ENCODE results near the gene FANK1.
A peak's percentile ranks its signal among the peaks of the same experiment; 100 is the strongest.
"Not testable (repeated sequence)": the region's sequence is repeated elsewhere in the genome, so short reads cannot be mapped to it uniquely, and the experiment has no call there.

FANK1 gene

DNA sequence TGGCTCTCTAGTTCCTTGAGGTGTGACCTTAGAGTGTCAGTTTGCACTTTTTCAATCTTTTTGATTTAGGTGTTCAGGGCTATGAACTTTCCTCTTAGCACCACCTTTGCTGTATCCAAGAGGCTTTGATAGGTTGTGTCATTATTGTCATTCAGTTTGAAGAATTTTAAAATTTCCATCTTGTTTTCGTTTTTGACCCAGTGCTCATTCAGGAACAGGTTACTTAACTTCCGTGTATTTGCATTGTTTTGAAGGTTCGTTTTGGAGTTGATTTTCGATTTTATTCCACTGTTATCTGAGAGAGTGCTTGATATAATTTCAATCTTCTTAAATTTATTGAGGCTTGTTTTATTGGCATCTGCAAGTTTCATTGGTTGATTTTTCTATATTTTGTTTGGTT is 37.3 kb downstream of the FANK1 start:
- no peak for DNase-seq

DNA sequence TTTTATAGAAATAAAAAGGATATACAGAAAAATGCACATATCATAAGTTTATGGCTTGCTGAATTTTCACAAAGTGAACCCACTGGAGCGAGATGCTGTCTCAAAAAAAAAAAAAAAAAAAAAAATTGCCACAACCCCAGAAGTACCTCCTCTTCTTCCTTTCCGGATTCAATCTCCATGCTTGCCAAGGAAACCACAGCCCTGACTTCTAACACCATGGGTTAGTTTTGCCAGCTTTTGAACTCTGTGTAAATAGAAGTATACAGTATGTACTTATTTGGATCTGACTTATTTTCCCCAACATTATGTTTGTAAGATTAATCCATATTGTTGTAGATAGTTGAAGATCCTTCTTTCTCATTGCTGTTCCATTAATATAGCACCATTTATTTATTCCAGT is 40.0 kb downstream of the FANK1 start:
- no peak for DNase-seq

DNA sequence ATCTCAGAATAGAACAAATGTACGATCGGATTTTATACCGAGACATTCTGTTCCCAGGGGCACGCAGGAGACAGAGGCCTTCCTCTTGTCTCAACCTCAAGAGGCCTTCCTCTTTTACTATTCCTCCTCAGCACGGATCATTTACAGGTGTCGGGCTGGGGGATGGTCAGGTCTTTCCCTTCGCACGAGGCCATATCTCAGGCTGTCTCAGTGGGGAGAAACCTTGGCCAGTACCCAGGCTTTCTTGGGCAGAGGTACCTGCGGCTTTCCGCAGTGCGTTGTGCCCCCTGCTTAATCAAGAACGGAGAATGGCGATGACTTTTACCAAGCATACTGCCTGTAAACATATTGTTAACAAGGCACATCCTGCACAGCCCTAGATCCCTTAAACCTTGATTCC is 44.2 kb downstream of the FANK1 start:
- DNase-seq = no peak

DNA sequence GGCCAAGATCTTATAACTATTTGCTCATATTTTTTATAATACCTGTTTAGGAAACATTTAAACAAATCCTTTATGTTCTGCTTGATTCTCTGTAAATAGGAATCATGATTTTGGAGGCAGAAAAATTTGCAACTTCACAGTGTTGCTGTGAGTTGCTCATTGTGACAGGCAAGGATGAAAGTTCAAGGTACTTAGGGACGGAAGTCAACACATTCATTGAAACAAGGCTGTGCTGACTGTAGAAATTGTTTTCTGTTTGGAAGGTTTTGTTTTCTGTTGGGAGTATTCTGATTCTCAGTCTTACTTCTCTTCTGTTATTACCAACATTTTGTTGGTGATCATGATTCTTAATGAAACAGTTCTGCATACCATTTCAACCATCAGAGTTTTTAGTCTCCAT is 54.9 kb downstream of the FANK1 start:
- no peak for DNase-seq

DNA sequence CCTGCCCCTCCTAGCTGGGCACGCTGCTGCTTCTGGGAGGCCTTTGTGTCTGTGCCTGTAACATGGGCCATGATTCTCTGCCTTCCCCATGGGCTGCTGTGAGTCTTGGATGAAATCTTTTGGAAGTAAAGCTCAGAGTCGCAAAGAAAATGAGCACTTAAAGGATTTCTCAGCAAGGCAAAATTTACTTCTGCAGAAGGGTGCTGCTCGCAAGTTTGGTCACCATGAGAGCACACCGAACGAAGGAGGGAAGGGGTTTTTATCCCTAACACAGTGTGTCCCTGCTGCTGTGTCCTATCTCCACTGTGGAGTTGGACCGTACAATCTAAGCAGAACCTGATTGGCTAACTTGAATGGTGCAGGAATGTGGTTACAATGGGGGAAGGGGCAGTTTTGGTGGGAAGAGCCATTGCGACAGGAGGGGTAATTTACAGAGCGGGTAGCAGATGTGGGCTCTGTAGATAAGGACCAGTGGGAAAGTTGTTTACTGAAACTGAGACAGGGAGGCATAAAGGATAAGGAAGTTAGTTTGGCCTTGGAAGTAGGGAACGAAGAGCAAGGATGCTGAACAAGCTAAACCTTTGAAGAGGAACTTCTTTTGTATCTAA is 57.5 kb downstream of the FANK1 start:
- DNase-seq = no peak

DNA sequence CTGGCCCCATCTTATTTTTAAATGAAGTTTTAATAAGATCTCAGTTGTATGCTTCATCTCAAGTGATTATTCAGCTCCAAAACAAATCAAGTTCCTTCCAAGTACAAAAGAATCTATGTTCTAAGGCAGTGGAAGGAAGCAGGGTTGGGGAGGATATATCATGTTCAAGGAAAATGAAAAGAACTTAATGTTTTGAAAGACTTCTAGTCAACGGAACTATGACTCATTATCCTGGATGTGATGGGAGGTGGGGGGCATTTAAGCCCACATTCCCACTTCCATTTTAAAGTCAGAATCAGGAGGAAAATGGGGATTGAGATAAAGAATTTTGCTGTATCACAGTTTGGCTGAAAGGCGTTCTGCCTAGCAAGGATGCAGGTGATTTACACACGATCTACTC is 59.4 kb downstream of the FANK1 start:
- DNase-seq = no peak

DNA sequence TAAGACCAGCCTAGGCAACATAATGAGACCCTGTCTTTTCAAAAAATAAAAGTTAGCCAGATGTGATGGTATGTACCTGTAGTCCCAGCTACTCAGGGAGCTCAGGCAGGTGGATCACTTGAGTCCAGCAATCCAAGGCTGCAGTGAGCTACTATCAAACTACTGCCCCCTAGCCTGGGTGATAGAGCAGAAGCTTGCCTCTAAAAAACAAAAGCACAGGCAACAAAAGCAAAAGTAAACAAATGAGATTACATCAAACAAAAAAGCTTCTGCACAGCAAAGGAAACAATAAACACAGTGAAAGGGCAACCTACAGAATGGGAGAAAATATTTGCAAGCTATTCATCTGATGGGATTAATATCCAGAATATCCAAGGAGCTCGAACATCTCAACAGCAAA is 65.4 kb downstream of the FANK1 start:
- DNase-seq = no peak

DNA sequence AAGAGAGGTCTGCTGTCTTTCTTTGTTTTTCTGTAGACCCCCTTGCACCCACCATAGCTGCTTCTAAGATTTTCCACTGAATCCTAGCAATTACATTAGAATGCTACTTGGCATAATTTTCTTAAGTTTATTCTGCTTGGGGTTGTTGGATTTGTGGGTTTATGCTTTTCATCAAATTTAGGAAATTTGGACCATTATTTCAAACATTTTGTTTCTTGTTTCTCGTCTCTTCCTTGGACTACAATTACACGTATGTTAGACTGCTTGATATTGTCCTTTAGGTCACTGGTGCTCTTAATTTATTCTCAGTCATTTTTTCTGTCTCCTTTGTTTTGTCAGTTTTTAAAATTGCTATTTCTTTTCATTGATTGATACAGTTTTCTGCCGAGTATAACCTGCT is 65.8 kb downstream of the FANK1 start:
- DNase-seq = no peak

DNA sequence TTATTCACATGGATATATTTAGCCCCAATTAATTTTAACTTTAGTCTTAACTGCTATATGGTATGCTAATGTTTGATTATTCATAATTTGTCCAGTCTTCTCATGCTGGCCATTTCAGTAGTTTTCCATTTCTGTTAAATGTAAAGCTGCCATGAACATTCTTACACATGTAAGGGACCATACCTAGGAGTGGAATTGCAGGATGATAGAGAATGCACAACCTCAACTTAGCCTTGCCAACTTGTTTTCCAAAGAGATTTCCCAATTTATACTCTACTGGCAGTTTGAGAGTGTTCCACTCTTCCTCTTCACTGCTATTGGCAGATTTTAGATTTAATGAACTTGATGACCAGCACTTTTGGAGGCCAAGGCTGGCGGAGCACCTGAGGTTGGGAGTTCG is 68.2 kb downstream of the FANK1 start:
- DNase-seq = no peak

DNA sequence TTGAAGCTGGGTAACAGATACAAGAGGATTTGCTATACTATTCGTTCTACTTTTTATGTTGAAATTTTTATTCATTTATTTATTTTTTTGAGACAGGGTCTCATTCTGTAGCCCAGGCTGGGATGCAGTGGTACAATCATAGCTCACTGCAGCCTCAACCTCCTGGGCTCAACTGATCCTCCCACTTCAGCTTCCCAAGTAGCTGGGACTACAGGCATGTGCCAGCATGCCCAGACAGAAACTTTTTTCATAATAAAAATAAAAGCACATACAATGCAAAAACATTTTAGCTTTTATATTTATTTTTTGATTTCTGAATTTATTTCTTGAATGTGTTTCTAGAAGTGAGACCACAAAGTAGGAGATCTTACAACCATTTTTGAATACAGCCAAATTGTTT is 71.2 kb downstream of the FANK1 start:
- no peak for DNase-seq

DNA sequence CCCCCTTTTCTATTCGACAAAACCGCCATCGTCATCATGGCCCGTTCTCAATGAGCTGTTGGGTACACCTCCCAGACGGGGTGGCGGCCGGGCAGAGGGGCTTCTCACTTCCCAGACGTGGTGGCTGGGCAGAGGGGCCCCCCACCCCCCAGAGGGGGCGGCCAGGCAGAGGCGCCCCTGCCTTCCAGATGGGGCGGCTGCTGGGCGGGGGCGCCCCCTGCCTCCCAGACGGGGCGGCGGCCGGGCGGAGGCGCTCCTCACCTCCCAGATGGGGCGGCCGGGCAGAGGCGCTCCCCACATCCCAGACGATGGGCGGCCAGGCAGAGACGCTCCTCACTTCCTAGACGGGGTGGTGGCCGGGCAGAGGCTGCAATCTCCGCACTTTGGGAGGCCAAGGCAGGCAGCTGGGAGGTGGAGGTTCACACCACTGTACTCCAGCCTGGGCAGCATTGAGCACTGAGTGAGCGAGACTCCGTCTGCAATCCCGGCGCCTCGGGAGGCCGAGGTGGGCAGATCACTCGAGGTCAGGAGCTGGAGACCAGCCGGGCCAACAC is 73.8 kb downstream of the FANK1 start:
- DNase-seq = not testable (repeated sequence)

DNA sequence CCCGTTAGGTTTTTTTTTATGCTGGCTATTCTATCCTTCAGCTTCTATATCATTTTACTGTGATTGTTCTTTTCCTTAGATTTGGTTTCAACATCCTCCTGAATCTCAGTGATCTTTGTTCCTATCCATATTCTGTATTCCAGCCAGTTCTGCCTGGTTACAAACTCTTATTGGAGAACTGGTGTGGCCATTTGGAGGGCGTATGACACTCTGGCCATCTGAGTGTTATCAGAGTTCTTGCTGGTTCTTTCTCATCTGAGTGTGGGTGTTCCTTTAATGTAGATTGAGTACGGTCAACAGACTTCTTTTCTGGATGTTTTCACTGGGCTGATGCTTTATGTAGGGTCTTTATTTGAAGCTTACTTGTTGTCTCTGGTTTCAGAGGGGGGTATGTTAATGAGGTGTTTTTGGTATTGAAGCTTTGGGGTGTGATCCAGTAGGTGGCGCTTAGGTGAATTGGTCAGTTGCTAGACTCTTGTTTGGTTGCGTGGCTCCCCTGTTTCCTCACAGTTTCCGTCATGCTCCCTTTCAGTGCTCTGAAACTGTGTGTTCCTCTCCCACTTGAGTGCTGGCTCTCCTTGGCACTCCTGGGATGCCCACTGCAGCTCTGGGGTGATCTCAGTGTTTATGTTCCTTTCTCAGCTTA is 80.7 kb downstream of the FANK1 start:
- DNase-seq = no peak

DNA sequence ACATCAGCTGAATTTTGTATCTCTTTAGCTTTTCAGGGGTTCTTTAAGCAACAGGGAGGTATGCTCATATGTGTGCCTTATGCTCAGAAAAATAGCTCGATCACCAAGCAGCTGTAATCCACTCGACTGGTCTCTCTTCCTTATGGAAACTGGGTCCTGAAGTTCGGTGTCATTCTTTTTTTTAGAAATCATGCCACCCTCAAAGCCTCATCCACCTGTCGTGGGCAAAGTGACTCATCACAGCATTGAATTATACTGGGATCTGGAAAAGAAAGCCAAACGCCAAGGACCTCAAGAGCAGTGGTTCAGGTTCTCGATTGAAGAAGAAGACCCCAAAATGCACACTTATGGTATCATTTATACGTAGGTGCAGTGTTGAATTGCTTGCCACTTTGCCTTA is 83.6 kb downstream of the FANK1 start:
- DNase-seq = no peak

DNA sequence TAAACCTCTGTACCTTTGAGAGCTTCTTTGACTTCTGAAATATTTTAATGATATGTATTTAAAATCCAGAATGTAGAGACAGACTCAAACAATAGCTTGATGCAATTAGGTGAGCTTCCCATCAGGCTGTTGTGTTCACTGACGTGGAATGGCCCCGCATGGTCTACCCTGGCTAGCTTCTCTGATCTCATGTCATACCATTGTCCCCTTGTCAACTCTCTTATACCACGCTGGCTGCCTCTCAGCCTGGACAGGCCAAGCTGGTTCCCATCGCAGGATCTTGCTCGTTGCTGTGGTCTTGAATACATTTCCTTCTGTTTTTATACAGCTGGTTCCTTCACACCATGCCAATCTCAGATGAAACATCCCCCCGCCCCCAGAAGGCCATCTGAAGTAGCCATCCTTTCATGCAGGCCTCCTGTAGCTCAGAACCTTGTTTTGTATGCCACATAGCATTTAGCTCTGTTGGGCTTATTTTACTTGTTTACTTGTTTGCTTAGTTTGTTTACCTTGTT is 84.2 kb downstream of the FANK1 start:
- DNase-seq = no peak

DNA sequence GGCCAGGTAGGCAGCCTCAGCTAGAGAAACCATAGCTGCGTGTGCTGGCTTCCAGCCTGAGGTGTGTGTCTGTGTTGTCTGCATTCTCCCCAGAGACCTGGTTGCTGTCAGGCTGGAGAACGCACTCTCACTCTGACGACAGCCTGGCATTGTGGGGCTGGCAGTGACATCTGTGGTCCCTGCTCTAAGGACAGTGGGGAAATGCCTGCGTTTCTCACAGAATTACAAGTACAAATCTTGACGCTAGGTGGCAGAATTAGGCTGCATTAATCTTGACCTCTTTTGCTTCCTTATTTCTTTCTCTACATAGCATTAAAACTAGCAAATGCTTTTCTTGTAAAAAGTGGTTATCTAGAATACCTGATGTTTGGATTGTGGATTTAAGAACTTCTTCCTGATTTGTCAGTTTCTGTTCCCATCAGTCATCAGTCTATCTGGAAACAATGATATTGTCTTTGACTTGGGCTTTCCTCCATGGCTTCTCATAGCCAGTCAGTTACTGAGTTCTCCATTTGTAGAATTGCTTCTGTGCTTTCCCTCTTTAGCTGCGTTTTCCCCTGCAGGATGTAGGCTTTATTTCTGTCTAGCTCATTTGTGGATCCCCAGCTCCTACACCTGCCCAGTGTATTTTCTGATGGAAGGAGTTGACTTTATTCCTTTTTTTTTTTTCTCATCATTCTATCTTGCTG is 86.0 kb downstream of the FANK1 start:
- DNase-seq = peak; percentile 38

DNA sequence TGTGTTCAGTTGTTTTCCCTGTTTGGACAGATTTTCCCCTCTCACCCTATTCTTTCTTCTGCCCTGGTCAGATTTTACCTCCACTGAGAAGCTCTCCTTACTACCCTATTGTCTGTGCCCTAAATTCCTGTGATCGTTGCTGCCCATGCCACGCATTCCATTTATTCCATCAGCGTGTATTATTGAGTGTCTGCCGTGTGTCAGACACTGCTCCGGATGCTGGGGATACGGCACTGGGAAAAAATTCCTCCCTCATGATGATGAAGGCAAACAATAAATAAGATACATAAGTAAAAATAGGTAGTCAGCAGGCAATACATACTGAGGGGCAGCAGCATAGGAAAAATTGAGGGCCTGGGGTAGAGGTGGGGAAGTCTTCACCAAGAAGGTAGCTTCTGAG is 86.8 kb downstream of the FANK1 start:
- DNase-seq = no peak

DNA sequence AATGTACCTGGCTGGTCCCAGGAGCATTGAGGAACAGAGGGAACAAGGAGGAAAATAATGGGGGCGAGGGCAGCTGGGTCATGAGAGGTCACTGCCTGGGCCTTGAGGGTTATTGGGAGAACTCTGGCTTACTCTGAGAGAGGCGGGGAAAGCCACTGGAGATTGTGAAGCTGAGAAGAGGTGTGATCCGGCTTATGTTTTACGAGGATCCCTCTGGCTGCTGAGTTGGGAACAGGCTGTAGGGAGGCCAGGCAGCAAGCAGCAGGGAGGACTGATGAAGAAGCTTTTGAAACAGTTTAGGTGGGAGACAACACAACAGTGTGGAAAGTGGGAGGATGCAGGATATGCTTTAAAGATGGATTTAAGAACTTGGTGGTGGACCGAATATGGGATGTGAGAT is 87.3 kb downstream of the FANK1 start:
- no peak for DNase-seq

DNA sequence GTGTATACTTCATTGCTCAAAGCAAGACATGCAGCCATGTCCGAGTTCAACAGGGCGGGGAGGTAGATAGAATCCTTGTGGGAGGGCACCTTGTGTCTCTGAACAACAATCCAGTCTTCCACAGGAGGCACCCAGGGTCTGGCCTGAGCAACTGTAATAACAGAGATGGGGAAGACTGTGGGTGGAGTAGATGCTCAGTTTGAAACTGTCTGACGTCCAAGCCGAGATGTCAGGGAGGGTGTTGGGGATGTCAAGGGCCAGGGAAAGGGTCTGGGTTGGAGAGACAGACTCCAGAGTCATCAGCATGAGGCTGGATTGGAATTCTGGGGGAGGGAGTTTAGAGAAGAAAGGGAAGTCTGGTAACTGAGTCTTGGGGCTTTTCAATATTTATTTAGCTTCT is 88.0 kb downstream of the FANK1 start:
- no peak for DNase-seq

DNA sequence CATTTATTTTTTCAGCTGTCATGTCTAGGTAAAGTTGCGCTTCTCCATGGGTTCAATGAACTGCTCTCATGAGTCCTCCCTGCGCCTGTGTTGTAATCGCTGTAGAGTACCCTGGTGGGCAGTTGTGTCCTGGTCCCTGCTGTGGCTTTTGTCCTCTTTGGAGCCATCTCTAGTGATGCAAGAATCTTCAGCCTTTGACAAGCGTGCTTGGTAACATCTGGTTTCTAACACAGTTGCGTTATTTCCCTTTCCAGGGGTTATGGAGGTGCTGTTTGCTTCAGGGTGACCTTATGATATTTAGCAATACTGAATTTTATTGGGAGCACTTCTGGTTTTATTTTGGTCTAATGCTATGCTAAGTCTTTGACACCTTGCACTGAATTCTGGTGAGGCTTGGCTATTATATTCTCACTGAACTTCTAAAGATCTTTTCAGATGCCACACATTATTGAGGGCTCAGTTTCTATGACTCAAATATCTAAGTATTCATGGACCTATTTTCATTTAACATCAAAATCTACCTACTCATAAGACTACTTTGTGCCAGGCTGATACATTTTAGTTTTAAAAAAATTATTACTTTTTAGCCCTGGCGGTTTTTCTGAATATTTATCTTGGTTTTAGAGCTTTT is 88.6 kb downstream of the FANK1 start:
- no peak for DNase-seq

DNA sequence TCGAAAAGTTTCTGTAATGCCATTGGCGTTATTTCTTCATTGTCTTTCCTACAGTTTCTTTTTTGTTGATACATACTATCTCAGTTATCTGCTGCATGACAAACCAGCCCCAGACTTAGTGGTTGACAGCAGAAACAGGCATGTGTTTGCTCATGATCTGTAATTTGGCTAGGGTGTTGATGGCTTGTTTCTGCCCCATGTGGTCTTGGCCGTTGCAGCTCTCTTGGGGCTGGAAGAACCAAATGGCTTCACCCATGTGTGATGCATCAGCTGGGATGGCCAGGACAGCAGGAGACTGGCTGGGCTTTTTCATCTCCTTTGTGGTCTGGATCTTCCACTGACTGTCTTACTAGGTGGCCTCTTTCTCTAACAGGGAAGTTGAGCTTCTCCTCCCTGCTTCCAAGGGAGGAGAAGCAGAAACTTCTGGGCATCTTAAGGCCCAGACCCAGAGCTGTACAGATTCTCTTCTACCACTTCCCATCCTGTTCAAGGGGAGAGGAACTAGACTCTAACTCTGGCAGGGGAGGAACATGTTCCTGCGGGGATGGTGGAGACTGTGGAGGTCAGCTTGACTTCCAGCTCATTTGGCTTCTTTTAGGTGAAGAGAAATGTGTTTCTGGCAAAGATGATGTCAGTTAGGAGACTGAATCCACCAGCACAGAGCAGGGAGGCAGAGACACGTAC is 89.3 kb downstream of the FANK1 start:
- DNase-seq = no peak

DNA sequence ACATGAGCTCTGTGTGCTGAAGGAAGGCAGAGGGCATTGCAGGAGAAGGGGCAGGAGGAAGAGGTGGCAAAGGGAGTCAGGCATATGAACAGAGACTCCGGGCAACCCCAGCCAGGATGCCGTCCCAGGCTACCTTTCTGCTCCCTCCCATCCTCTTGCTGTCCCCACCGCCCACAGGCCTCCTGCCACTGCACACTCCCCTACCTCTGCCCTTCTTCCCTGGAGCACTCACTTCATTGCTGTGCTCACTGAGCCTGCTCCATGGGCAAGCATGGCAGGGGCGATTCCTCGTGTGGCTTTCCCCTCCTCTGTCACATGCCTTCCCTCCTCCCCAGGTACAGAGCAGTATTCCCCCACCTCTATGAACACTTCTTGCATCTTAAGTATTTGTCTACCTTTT is 93.4 kb downstream of the FANK1 start:
- no peak for DNase-seq

DNA sequence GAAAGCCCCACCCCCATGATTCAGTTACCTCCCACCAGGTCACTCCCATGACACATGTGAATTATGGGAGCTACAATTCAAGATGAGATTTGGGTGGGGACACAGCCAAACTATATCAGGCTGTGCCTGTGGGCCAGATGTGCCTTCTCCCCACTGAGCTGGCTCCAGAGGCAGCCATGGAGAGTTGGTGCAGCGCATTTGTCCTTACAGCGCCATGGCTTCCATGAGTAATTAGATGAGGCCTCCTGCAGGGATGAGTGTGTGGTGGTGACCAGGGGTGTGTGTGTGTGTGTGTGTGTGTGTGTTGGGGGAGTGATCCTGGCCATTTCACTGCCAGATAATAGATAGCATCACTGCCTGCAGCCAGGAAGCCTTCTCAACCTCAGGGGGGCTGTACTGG is 94.6 kb downstream of the FANK1 start:
- peak; percentile 13 for DNase-seq

DNA sequence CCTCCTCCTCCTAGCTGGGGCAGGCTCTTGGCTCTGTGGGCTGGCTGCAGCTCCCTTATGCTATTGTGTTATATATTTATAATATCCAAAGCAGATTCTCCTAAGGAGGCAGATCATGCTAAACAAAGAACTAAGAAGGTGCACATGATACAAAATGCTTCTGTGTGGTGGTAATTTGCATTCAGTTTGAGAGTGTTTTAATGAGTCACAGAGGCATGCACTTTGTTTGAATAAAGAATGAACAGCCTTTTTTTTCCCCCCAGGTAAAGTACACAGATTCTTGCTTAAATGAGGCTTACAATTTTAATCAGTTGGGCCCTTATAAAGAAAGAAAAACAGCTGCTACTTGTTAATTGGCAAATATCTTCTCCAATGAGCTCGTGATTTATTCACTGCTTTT is 95.0 kb downstream of the FANK1 start:
- DNase-seq = no peak

All from activated CD4-positive, alpha-beta T cell treated with anti-CD3 and anti-CD28 coated beads for 48 hours (primary cell).